Measurements from ENCODE around the gene LALBA. TPM values are rescaled to one million over a fixed set of nuclear protein-coding genes. Genes with fewer than 3 reads are reported as not detected.

The LALBA gene
- not detected for total RNA-seq

- no peaks in the 10 kb centered on the region for H3K36me3 Mint-ChIP-seq (ENCODE audit: low read depth)
- POLR2A ChIA-PET, result no interaction called here
- H3K27ac Mint-ChIP-seq, result no peak within 1 kb of the TSS
- H3K4me1 Mint-ChIP-seq, result no peaks in the 10 kb centered on the region
- no peak within 1 kb of the TSS for H3K4me3 Mint-ChIP-seq
- H3K9me3 Mint-ChIP-seq, result no peaks in the 10 kb centered on the region
- DNase-seq, result no peak
- peaks cover 15% of the 10 kb centered on the region for H3K27me3 Mint-ChIP-seq
- CTCF ChIA-PET, result no interaction called here
Measured at GRCh38 chr12:48569946-48570345, at the start of gene LALBA. LALBA (minus strand) TSS chr12:48570046; CDS start chr12:48570020, 26 bp downstream.

GRCh38 chr12:48618541-48618940 lies 48.7 kb upstream of the LALBA start:
- H3K4me3 Mint-ChIP-seq, result no peak overlapping the region
- H3K36me3 Mint-ChIP-seq (ENCODE audit: low read depth), result no peaks in the 10 kb centered on the region
- no peak overlapping the region for H3K27ac Mint-ChIP-seq
- H3K4me1 Mint-ChIP-seq, result no peaks in the 10 kb centered on the region
- H3K9me3 Mint-ChIP-seq, result peaks cover under 1% of the 10 kb centered on the region
- ChIA-PET POLR2A (interaction anchor here (0.6 kb wide), 1 partner anchor 76 kb away, joined by 3 read pairs; no protein-coding TSS in a partner anchor), CTCF (interaction anchor here (0.7 to 1.8 kb wide), 9 partner anchors 12 to 423 kb away, joined by 3 to 6 read pairs (median 3); no protein-coding TSS in a partner anchor)
- DNase-seq, result peak; percentile 85
- peaks cover 30% of the 10 kb centered on the region for H3K27me3 Mint-ChIP-seq

GRCh38 chr12:48615681-48616080 lies 45.8 kb upstream of the LALBA start:
- no peaks in the 10 kb centered on the region for H3K4me1 Mint-ChIP-seq
- peaks cover 43% of the 10 kb centered on the region for H3K27me3 Mint-ChIP-seq
- POLR2A ChIA-PET, result no interaction called here
- H3K27ac Mint-ChIP-seq, result no peak overlapping the region
- H3K36me3 Mint-ChIP-seq (ENCODE audit: low read depth), result no peaks in the 10 kb centered on the region
- peaks cover 12% of the 10 kb centered on the region for H3K9me3 Mint-ChIP-seq
- no peak for DNase-seq
- CTCF ChIA-PET, result no interaction called here
- H3K4me3 Mint-ChIP-seq, result no peak overlapping the region

- Mint-ChIP-seq H3K4me1 (no peaks in the 10 kb centered on the region), H3K4me3 (no peak overlapping the region), H3K27ac (no peak overlapping the region), H3K36me3 (ENCODE audit: low read depth) (no peaks in the 10 kb centered on the region), H3K9me3 (peaks cover 21% of the 10 kb centered on the region), H3K27me3 (peaks cover 37% of the 10 kb centered on the region)
- no peak for DNase-seq
- ChIA-PET CTCF (no interaction called here), POLR2A (no interaction called here)
Measured at GRCh38 chr12:48613321-48613720, 43.5 kb upstream of the LALBA start.

- POLR2A ChIA-PET, result no interaction called here
- Mint-ChIP-seq H3K27me3 (peaks cover 15% of the 10 kb centered on the region), H3K9me3 (peaks cover 28% of the 10 kb centered on the region), H3K36me3 (ENCODE audit: low read depth) (peaks cover 4% of the 10 kb centered on the region), H3K27ac (peak overlapping the region; percentile 51), H3K4me3 (no peak overlapping the region), H3K4me1 (peaks cover 9% of the 10 kb centered on the region)
- DNase-seq, result no peak
- CTCF ChIA-PET, result no interaction called here
Measured at GRCh38 chr12:48602192-48602989, 32.5 kb upstream of the LALBA start.

GRCh38 chr12:48601013-48601756 lies 31.3 kb upstream of the LALBA start:
- peaks cover 12% of the 10 kb centered on the region for H3K27me3 Mint-ChIP-seq
- POLR2A ChIA-PET, result no interaction called here
- CTCF ChIA-PET, result no interaction called here
- no peak for DNase-seq
- no peak overlapping the region for H3K27ac Mint-ChIP-seq
- peaks cover 4% of the 10 kb centered on the region for H3K36me3 Mint-ChIP-seq (ENCODE audit: low read depth)
- peaks cover 22% of the 10 kb centered on the region for H3K9me3 Mint-ChIP-seq
- H3K4me1 Mint-ChIP-seq, result peaks cover 9% of the 10 kb centered on the region
- H3K4me3 Mint-ChIP-seq, result no peak overlapping the region

GRCh38 chr12:48600552-48600951 lies 30.7 kb upstream of the LALBA start:
- Mint-ChIP-seq H3K4me1 (peaks cover 9% of the 10 kb centered on the region), H3K36me3 (ENCODE audit: low read depth) (peaks cover 4% of the 10 kb centered on the region), H3K9me3 (peaks cover 22% of the 10 kb centered on the region), H3K4me3 (no peak overlapping the region), H3K27me3 (peaks cover 12% of the 10 kb centered on the region), H3K27ac (no peak overlapping the region)
- no peak for DNase-seq
- CTCF ChIA-PET, result interaction anchor here (0.9 kb wide), 1 partner anchor 11 kb away, joined by 3 read pairs; no protein-coding TSS in a partner anchor
- POLR2A ChIA-PET, result no interaction called here

GRCh38 chr12:48592591-48593086 lies 22.8 kb upstream of the LALBA start:
- POLR2A ChIA-PET, result no interaction called here
- CTCF ChIA-PET, result no interaction called here
- H3K36me3 Mint-ChIP-seq (ENCODE audit: low read depth), result no peaks in the 10 kb centered on the region
- DNase-seq, result no peak
- no peak overlapping the region for H3K27ac Mint-ChIP-seq
- no peaks in the 10 kb centered on the region for H3K4me1 Mint-ChIP-seq
- H3K9me3 Mint-ChIP-seq, result no peaks in the 10 kb centered on the region
- peaks cover 33% of the 10 kb centered on the region for H3K27me3 Mint-ChIP-seq
- H3K4me3 Mint-ChIP-seq, result no peak overlapping the region

- Mint-ChIP-seq H3K27me3 (peaks cover 29% of the 10 kb centered on the region), H3K4me3 (no peak overlapping the region), H3K36me3 (ENCODE audit: low read depth) (no peaks in the 10 kb centered on the region), H3K4me1 (no peaks in the 10 kb centered on the region), H3K9me3 (no peaks in the 10 kb centered on the region), H3K27ac (peak overlapping the region; percentile 26)
- DNase-seq, result no peak
- ChIA-PET POLR2A (no interaction called here), CTCF (no interaction called here)
Measured at GRCh38 chr12:48586361-48586760, 16.5 kb upstream of the LALBA start.

GRCh38 chr12:48583728-48584127 lies 13.9 kb upstream of the LALBA start:
- H3K9me3 Mint-ChIP-seq, result no peaks in the 10 kb centered on the region
- no peak overlapping the region for H3K4me3 Mint-ChIP-seq
- H3K36me3 Mint-ChIP-seq (ENCODE audit: low read depth), result no peaks in the 10 kb centered on the region
- POLR2A ChIA-PET, result no interaction called here
- DNase-seq, result no peak
- peaks cover 15% of the 10 kb centered on the region for H3K27me3 Mint-ChIP-seq
- H3K4me1 Mint-ChIP-seq, result no peaks in the 10 kb centered on the region
- CTCF ChIA-PET, result no interaction called here
- H3K27ac Mint-ChIP-seq, result no peak overlapping the region

GRCh38 chr12:48580831-48581230 lies 11.0 kb upstream of the LALBA start:
- Mint-ChIP-seq H3K9me3 (no peaks in the 10 kb centered on the region), H3K4me1 (no peaks in the 10 kb centered on the region), H3K4me3 (no peak overlapping the region), H3K27me3 (peaks cover 3% of the 10 kb centered on the region), H3K27ac (no peak overlapping the region), H3K36me3 (ENCODE audit: low read depth) (no peaks in the 10 kb centered on the region)
- POLR2A ChIA-PET, result no interaction called here
- CTCF ChIA-PET, result interaction anchor here (0.6 kb wide), 1 partner anchor 66 kb away, joined by 3 read pairs; no protein-coding TSS in a partner anchor
- DNase-seq, result no peak

GRCh38 chr12:48572326-48572725 lies 2.5 kb upstream of the LALBA start:
- H3K4me1 Mint-ChIP-seq, result no peaks in the 10 kb centered on the region
- H3K27me3 Mint-ChIP-seq, result peaks cover 14% of the 10 kb centered on the region
- no peaks in the 10 kb centered on the region for H3K36me3 Mint-ChIP-seq (ENCODE audit: low read depth)
- no peak overlapping the region for H3K27ac Mint-ChIP-seq
- H3K4me3 Mint-ChIP-seq, result no peak overlapping the region
- POLR2A ChIA-PET, result no interaction called here
- CTCF ChIA-PET, result no interaction called here
- DNase-seq, result no peak
- H3K9me3 Mint-ChIP-seq, result no peaks in the 10 kb centered on the region

- CTCF ChIA-PET, result no interaction called here
- Mint-ChIP-seq H3K9me3 (no peaks in the 10 kb centered on the region), H3K36me3 (ENCODE audit: low read depth) (no peaks in the 10 kb centered on the region), H3K27me3 (peaks cover 8% of the 10 kb centered on the region), H3K4me3 (no peak overlapping the region), H3K4me1 (no peaks in the 10 kb centered on the region), H3K27ac (no peak overlapping the region)
- no peak for DNase-seq
- POLR2A ChIA-PET, result no interaction called here
Measured at GRCh38 chr12:48567731-48568130, 2.1 kb downstream of the LALBA start.

Measured in activated CD4-positive, alpha-beta T cell treated with anti-CD3 and anti-CD28 coated beads, Interleukin-2, amount 10 ng/mL, durations not matched to agents 7 days and 5 days (primary cell).